ENCODE measurements around the gene SGCD.

The SGCD gene

DNA sequence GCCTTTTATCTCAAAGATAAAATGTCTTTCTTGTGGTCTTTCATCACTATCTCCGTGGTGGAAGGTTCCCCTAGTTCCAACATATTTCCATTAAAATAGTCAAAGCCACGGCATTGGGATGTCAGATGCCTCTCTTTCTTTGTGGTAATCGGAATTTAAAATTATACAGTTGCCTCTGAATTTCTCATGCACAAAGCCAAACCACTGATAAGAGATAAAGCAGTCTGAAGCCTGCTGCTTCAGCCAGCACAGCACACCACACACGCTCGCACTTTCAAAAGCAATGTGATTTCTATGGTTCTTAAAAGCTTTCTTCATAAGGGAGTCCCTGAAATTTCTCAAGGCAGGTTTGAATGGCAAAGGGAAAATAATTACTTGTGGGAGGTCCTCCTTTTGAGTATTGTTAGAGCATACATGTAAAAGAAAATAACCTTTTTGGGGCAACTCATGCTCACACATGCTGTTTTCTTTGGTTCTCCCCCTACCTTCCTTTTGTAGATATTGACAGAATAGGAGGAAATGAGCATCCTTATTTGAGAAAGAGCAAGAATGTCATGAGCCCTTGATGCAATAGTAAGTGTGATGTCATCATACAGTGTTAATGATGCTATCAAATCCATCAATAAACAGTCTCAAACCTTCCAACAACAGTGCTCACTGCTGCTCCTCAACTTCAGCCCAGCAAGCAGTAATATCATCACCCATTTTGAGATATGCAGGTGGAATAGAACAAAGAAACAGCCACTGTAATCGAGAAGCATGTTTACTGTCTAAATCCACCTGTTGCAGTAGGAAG is 437.4 kb downstream of the SGCD start:
- H3K9me3 ChIP-seq (ENCODE audit: control insufficient read depth, low read length): no peaks in the 10 kb centered on the region
- no peak overlapping the region for H3K9ac ChIP-seq (ENCODE audit: low read length)
- H3K23ac ChIP-seq (ENCODE audit: low read length in 2 of 2): no peak overlapping the region
- H3K4me3 ChIP-seq (ENCODE audit: insufficient read depth in 1 of 2, low read depth in 1 of 2, low read length in 2 of 2): no peak overlapping the region
- no peak overlapping the region for H2AFZ ChIP-seq (ENCODE audit: low read depth, low read length)
- H2BK120ac ChIP-seq (ENCODE audit: low read depth, low read length): no peak overlapping the region
- H2BK15ac ChIP-seq (ENCODE audit: low read depth, poor library complexity, severe bottlenecking): no peak overlapping the region
- H2AK5ac ChIP-seq (ENCODE audit: low read length, severe bottlenecking): no peak overlapping the region
- H2BK5ac ChIP-seq (ENCODE audit: low read depth, low read length, poor library complexity, severe bottlenecking): no peak overlapping the region
- H3K27ac ChIP-seq (ENCODE audit: low read length, poor library complexity, severe bottlenecking): no peak overlapping the region
- H3K4me2 ChIP-seq (ENCODE audit: low read length, poor library complexity, severe bottlenecking): no peak overlapping the region
- no peak for DNase-seq
- H3K79me1 ChIP-seq (replicated peaks; ENCODE audit: low read length, poor library complexity, severe bottlenecking): no peaks in the 10 kb centered on the region
- 87% methylated on average over 6 of the region's 6 CpGs for WGBS
- no peak overlapping the region for H3K14ac ChIP-seq (ENCODE audit: low read length in 2 of 2)
- no peak overlapping the region for H4K91ac ChIP-seq (ENCODE audit: low read length)
- H2BK12ac ChIP-seq (ENCODE audit: low read length in 2 of 2): no peak overlapping the region
- no peaks in the 10 kb centered on the region for H3K4me1 ChIP-seq (ENCODE audit: control insufficient read depth, insufficient read depth, low read depth, low read length)
- H3K36me3 ChIP-seq (ENCODE audit: control insufficient read depth in 1 of 2, insufficient read depth in 2 of 2, low read depth in 1 of 2, low read length in 2 of 2): no peaks in the 10 kb centered on the region
- no peak overlapping the region for H4K8ac ChIP-seq (ENCODE audit: low read length)
- no peak overlapping the region for H3K4ac ChIP-seq (ENCODE audit: low read depth in 1 of 2, low read length in 2 of 2)
- H3K18ac ChIP-seq (ENCODE audit: low read depth in 1 of 2, low read length in 2 of 2): no peak overlapping the region
- H3K27me3 ChIP-seq (ENCODE audit: control insufficient read depth in 1 of 2, insufficient read depth in 1 of 2, low read length in 2 of 2): no peaks in the 10 kb centered on the region

DNA sequence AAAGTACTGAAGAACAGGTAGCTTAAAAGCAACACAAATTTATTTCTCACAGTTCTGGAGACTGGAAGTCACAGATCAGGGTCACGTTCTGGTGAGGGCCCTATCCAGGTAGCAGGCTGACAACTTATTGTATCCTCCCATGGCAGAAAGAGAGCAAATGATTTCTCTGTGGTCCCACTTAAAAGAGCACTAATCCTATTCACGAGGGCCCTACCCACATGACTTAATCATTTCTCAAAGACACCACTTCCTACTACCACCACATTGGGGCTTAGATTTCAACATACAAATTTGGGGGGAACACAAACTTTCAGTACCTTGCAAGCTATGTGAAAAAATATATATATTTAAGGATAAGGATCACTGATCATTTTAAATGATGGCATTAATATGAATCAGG is 447.3 kb downstream of the SGCD start:
- no peak overlapping the region for H4K8ac ChIP-seq (ENCODE audit: low read length)
- no peak overlapping the region for H3K27ac ChIP-seq (ENCODE audit: low read length, poor library complexity, severe bottlenecking)
- H3K4me3 ChIP-seq (ENCODE audit: insufficient read depth in 1 of 2, low read depth in 1 of 2, low read length in 2 of 2): no peak overlapping the region
- no peak overlapping the region for H3K4ac ChIP-seq (ENCODE audit: low read depth in 1 of 2, low read length in 2 of 2)
- H3K79me1 ChIP-seq (replicated peaks; ENCODE audit: low read length, poor library complexity, severe bottlenecking): no peaks in the 10 kb centered on the region
- no peaks in the 10 kb centered on the region for H3K9me3 ChIP-seq (ENCODE audit: control insufficient read depth, low read length)
- H3K23ac ChIP-seq (ENCODE audit: low read length in 2 of 2): no peak overlapping the region
- H3K9ac ChIP-seq (ENCODE audit: low read length): no peak overlapping the region
- H4K91ac ChIP-seq (ENCODE audit: low read length): no peak overlapping the region
- no peaks in the 10 kb centered on the region for H3K4me1 ChIP-seq (ENCODE audit: control insufficient read depth, insufficient read depth, low read depth, low read length)
- H2AK5ac ChIP-seq (ENCODE audit: low read length, severe bottlenecking): no peak overlapping the region
- H2BK120ac ChIP-seq (ENCODE audit: low read depth, low read length): no peak overlapping the region
- no peak overlapping the region for H2BK12ac ChIP-seq (ENCODE audit: low read length in 2 of 2)
- H2BK5ac ChIP-seq (ENCODE audit: low read depth, low read length, poor library complexity, severe bottlenecking): no peak overlapping the region
- H3K18ac ChIP-seq (ENCODE audit: low read depth in 1 of 2, low read length in 2 of 2): no peak overlapping the region
- no peaks in the 10 kb centered on the region for H3K27me3 ChIP-seq (ENCODE audit: control insufficient read depth in 1 of 2, insufficient read depth in 1 of 2, low read length in 2 of 2)
- H3K4me2 ChIP-seq (ENCODE audit: low read length, poor library complexity, severe bottlenecking): no peak overlapping the region
- H2AFZ ChIP-seq (ENCODE audit: low read depth, low read length): no peak overlapping the region
- no peaks in the 10 kb centered on the region for H3K36me3 ChIP-seq (ENCODE audit: control insufficient read depth in 1 of 2, insufficient read depth in 2 of 2, low read depth in 1 of 2, low read length in 2 of 2)
- H3K14ac ChIP-seq (ENCODE audit: low read length in 2 of 2): no peak overlapping the region
- no peak for DNase-seq
- no peak overlapping the region for H2BK15ac ChIP-seq (ENCODE audit: low read depth, poor library complexity, severe bottlenecking)
- WGBS: 55% methylated on average over 2 of the region's 2 CpGs

DNA sequence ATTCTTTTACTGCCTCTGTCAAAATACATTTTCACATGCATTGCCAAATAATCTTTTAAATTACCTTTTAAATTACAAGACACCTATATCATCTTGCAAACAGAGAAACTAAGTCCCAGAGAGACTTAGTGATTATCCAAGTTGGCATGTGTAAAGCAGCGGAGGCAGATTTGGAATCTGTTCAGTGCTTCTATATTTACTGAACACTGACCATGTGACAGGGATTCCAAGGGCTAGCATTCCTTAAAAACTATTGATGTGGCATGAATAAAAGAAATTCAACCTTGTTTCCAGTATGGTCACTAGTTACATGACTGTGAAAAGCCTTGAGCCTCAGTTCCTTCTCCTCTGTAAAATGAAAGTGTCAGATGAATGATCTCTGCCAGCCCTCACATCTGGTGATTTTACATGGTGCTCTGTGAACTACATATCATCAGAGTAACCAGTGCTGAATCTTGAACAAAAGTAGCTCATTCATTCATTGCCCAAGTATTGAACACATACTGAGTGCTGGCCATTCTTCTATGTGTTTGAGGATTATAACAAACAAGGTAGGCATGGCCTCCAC is 451.3 kb downstream of the SGCD start:
- Histone ChIP-seq H3K36me3 (ENCODE audit: control insufficient read depth in 1 of 2, insufficient read depth in 2 of 2, low read depth in 1 of 2, low read length in 2 of 2) (no peaks in the 10 kb centered on the region), H2BK12ac (ENCODE audit: low read length in 2 of 2) (no peak overlapping the region)
- 83% methylated on average over 1 of the region's 1 CpG for WGBS

DNA sequence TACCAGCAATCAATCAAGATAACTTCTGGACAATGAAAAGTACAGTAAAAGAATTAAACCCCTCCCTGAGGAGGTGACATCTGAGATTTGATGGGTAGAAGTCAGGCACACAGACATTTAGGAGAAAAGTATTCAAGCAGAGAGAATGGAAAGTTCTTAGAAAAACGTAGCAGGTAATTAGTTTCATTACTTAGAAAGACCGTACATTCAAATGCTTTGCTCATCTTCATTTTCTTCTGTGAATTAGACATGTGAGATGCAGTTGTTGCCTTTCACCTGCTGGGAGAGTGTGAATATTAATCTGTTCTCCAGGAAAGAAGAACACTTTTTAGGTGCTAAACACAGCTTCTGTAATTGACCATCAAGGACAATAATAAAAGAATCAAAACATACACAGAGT is 451.8 kb downstream of the SGCD start:
- Histone ChIP-seq H2BK12ac (ENCODE audit: low read length in 2 of 2) (no peak overlapping the region), H2AFZ (ENCODE audit: low read depth, low read length) (no peak overlapping the region), H3K4ac (ENCODE audit: low read depth in 1 of 2, low read length in 2 of 2) (no peak overlapping the region), H3K4me3 (ENCODE audit: insufficient read depth in 1 of 2, low read depth in 1 of 2, low read length in 2 of 2) (no peak overlapping the region), H2BK5ac (ENCODE audit: low read depth, low read length, poor library complexity, severe bottlenecking) (no peak overlapping the region), H2AK5ac (ENCODE audit: low read length, severe bottlenecking) (no peak overlapping the region), H3K36me3 (ENCODE audit: control insufficient read depth in 1 of 2, insufficient read depth in 2 of 2, low read depth in 1 of 2, low read length in 2 of 2) (no peaks in the 10 kb centered on the region), H4K91ac (ENCODE audit: low read length) (no peak overlapping the region), H3K23ac (ENCODE audit: low read length in 2 of 2) (no peak overlapping the region), H3K14ac (ENCODE audit: low read length in 2 of 2) (no peak overlapping the region), H3K4me1 (ENCODE audit: control insufficient read depth, insufficient read depth, low read depth, low read length) (no peaks in the 10 kb centered on the region), H3K27me3 (ENCODE audit: control insufficient read depth in 1 of 2, insufficient read depth in 1 of 2, low read length in 2 of 2) (no peaks in the 10 kb centered on the region), H3K79me1 (replicated peaks; ENCODE audit: low read length, poor library complexity, severe bottlenecking) (no peaks in the 10 kb centered on the region), H3K18ac (ENCODE audit: low read depth in 1 of 2, low read length in 2 of 2) (no peak overlapping the region), H3K4me2 (ENCODE audit: low read length, poor library complexity, severe bottlenecking) (no peak overlapping the region), H2BK15ac (ENCODE audit: low read depth, poor library complexity, severe bottlenecking) (no peak overlapping the region), H2BK120ac (ENCODE audit: low read depth, low read length) (no peak overlapping the region), H4K8ac (ENCODE audit: low read length) (no peak overlapping the region), H3K27ac (ENCODE audit: low read length, poor library complexity, severe bottlenecking) (no peak overlapping the region), H3K9me3 (ENCODE audit: control insufficient read depth, low read length) (no peaks in the 10 kb centered on the region), H3K9ac (ENCODE audit: low read length) (no peak overlapping the region)
- WGBS: 79% methylated on average over 2 of the region's 2 CpGs
- no peak for DNase-seq

More for the DNA sequence above, 451.3 kb downstream of the SGCD start:
- Histone ChIP-seq H3K4me2 (ENCODE audit: low read length, poor library complexity, severe bottlenecking) (no peak overlapping the region), H3K27me3 (ENCODE audit: control insufficient read depth in 1 of 2, insufficient read depth in 1 of 2, low read length in 2 of 2) (no peaks in the 10 kb centered on the region), H2BK120ac (ENCODE audit: low read depth, low read length) (no peak overlapping the region), H3K4me1 (ENCODE audit: control insufficient read depth, insufficient read depth, low read depth, low read length) (no peaks in the 10 kb centered on the region), H3K18ac (ENCODE audit: low read depth in 1 of 2, low read length in 2 of 2) (no peak overlapping the region), H4K91ac (ENCODE audit: low read length) (no peak overlapping the region), H2BK5ac (ENCODE audit: low read depth, low read length, poor library complexity, severe bottlenecking) (no peak overlapping the region), H3K27ac (ENCODE audit: low read length, poor library complexity, severe bottlenecking) (no peak overlapping the region), H3K4ac (ENCODE audit: low read depth in 1 of 2, low read length in 2 of 2) (no peak overlapping the region), H2AK5ac (ENCODE audit: low read length, severe bottlenecking) (no peak overlapping the region), H3K4me3 (ENCODE audit: insufficient read depth in 1 of 2, low read depth in 1 of 2, low read length in 2 of 2) (no peak overlapping the region), H3K9ac (ENCODE audit: low read length) (no peak overlapping the region), H2BK15ac (ENCODE audit: low read depth, poor library complexity, severe bottlenecking) (no peak overlapping the region), H3K23ac (ENCODE audit: low read length in 2 of 2) (no peak overlapping the region), H3K79me1 (replicated peaks; ENCODE audit: low read length, poor library complexity, severe bottlenecking) (no peaks in the 10 kb centered on the region), H3K9me3 (ENCODE audit: control insufficient read depth, low read length) (no peaks in the 10 kb centered on the region), H4K8ac (ENCODE audit: low read length) (no peak overlapping the region), H3K14ac (ENCODE audit: low read length in 2 of 2) (no peak overlapping the region), H2AFZ (ENCODE audit: low read depth, low read length) (no peak overlapping the region)
- DNase-seq: no peak

Measured in mesenchymal stem cell (in vitro differentiated cells and primary cell).